Immature natural killer cell (primary cell): ENCODE measurements around the gene FAM240B. TPM values are rescaled to one million over a fixed set of nuclear protein-coding genes. Genes with fewer than 3 reads are reported as not detected.

Experiments used
- DNase-seq, 3 donors: peaks; one replicate each; pipeline ENCODE4 v3.0.0; 2022; ENCODE audit warnings: mixed read lengths in 1 of 3
- H3K27ac Mint-ChIP-seq, 6 donors: one replicate each; pipeline ENCODE4 v1.8.0; 2020; ENCODE audit warnings: mixed read lengths in 6 of 6, mild to moderate bottlenecking in 5 of 6, inconsistent platforms in 4 of 6, moderate library complexity in 3 of 6
- H3K27me3 Mint-ChIP-seq, 3 donors: one replicate each; pipeline ENCODE4 v1.8.0; 2020 to 2021; ENCODE audit warnings: low read depth in 3 of 3, mild to moderate bottlenecking in 3 of 3, mixed read lengths in 3 of 3, moderate library complexity in 3 of 3, inconsistent platforms in 1 of 3
- H3K36me3 Mint-ChIP-seq, 3 donors: one replicate each; pipeline ENCODE4 v1.8.0; 2020; ENCODE audit warnings: mixed read lengths in 3 of 3, inconsistent platforms in 2 of 3, mild to moderate bottlenecking in 2 of 3
- H3K4me1 Mint-ChIP-seq, 2 donors: one replicate each; pipeline ENCODE4 v1.8.0; 2020; ENCODE audit warnings: inconsistent platforms in 2 of 2, mild to moderate bottlenecking in 2 of 2, mixed read lengths in 2 of 2, moderate library complexity in 1 of 2
- H3K4me3 Mint-ChIP-seq, 5 donors: one replicate each; pipeline ENCODE4 v1.8.0; 2020; ENCODE audit warnings: mild to moderate bottlenecking in 5 of 5, mixed read lengths in 5 of 5, inconsistent platforms in 3 of 5, moderate library complexity in 3 of 5
- H3K9me3 Mint-ChIP-seq, 6 donors: one replicate each; pipeline ENCODE4 v1.8.0; 2020; ENCODE audit warnings: mild to moderate bottlenecking in 6 of 6, mixed read lengths in 6 of 6, inconsistent platforms in 4 of 6, moderate library complexity in 3 of 6
- polyA plus RNA-seq, 3 donors: library from polyadenylated mRNA; unstranded; fragments of 300-500 nt; fragmentation: Illumina TruSeq; gene quantifications; one replicate each; pipeline ENCODE4 v1.2.3, GENCODE V29; 2021

The FAM240B gene
- polyA plus RNA-seq, 3 donors from 2014 or later, result not detected

DNA sequence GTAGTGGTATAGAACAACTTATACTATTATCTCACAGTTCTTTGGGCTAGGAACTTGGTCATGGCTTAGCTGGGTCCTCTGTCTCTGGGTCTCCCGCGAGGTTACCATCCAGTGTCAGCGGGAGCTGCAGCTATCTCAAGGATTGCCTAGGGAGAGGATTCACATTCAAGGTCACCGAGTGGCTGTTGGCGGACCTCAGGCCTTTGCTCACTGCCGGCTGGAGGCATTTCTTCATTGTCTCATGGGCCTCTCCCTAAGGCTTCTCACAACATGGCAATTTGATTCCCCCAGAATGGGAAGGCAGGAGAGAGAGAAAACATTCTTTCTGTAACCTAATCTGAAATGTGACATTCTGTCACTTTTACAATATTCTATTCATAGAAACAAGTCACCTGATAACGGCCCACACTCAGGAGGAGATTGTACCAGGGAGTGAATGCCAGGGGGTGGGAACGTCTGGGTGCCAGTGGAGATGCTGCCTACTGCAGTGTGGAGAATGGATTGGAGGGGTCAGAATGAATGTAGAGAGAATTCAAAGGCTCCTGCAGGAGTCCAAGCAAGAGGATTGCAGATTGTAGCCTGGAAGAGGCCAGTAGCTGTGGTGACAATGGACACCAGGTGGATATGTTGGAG lies 70.1 kb downstream of the FAM240B start:
- Mint-ChIP-seq H3K27ac (no peak overlapping the region), H3K4me3 (no peak overlapping the region), H3K36me3 (no peaks in the 10 kb centered on the region), H3K27me3 (peaks cover 1 to 6% (median 5%) of the 10 kb centered on the region in 3 donors), H3K4me1 (no peaks in the 10 kb centered on the region), H3K9me3 (no peaks in the 10 kb centered on the region)
- no peak for DNase-seq

DNA sequence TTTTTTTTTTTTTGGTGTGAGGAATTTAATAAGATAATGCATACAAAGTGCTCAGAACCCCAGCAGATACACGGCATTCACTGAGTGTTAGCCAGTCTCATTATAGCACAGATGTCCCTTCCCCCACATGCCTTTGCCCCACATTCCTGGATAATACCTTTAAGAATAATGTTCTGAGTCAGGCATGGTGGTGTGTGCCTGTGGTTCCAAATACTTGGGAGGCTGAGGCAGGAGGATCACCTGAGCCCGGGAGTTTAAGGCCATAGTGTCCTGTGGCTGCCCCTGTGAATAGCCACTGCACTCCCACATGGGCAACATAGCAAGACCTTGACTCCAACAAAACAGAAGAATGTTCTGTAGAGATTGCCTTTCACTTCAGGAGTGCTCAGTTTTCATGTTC lies 75.3 kb downstream of the FAM240B start:
- H3K27me3 Mint-ChIP-seq, result peaks cover 2 to 4% (median 3%) of the 10 kb centered on the region in 3 donors
- no peak for DNase-seq
- no peaks in the 10 kb centered on the region for H3K36me3 Mint-ChIP-seq
- H3K4me1 Mint-ChIP-seq, result no peaks in the 10 kb centered on the region
- no peak overlapping the region for H3K4me3 Mint-ChIP-seq
- no peaks in the 10 kb centered on the region for H3K9me3 Mint-ChIP-seq
- H3K27ac Mint-ChIP-seq, result no peak overlapping the region

Other genes starting within 250 kb of the FAM240B start
- gene ANKRD18A, start 99.5 kb downstream of the FAM240B start, polyA plus RNA-seq, result not detected